ENCODE data around the gene EHBP1. TPM values are rescaled to one million over a fixed set of nuclear protein-coding genes. Genes with fewer than 3 reads are reported as not detected.

EHBP1 gene
- total RNA-seq, 2 experiments from 2014 or later: 21.4 to 22.3 TPM

DNA sequence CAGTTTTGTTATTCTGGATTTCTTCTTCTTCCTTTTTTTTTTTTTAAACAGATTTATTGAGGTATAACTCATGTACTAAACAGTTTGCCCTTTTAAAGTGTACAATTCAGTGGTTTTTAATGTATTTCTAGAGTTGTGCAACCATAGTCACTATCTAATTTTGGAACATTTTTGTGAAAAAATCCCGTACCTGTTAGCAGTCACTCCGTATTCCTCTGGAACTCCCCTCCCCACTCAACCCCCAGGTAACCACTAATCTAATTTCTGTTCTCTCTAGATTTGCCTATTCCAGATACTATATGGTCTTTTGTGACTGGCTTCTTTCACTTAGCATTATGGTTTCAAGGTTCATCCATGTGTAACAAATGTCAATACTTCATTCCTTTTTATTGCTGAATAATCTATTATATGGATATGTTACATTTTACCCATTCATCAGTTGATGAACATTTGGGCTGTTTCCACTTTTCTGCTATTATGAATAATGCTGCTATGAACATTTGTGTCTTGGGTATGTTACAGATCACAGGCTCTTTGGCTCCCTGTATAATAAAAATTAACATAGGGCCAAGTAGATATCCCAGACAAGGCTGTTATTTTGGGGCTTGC, 21.9 kb downstream of the EHBP1 start:
- ChIA-PET POLR2A (no interaction called here), CTCF (no interaction called here)
- H3K4me1 Mint-ChIP-seq (ENCODE audit: low read depth): peaks cover 35% of the 10 kb centered on the region
- H3K9me3 ChIP-seq (ENCODE audit: control insufficient read depth in 1 of 2, insufficient read depth in 1 of 2, low read length in 2 of 2): peaks cover 9 to 11% of the 10 kb centered on the region in 2 experiments
- intact Hi-C loops (cut with DNase I, micrococcal nuclease): no loop called here
- no peaks in the 10 kb centered on the region for H3K27me3 ChIP-seq (ENCODE audit: control insufficient read depth in 1 of 2, insufficient read depth in 2 of 2, low read length in 2 of 2)
- H3K4me3 ChIP-seq (ENCODE audit: low read length): no peak overlapping the region
- H3K27ac ChIP-seq (ENCODE audit: low read depth in 1 of 2, low read length in 2 of 2): no peak overlapping the region
- TF ChIP-seq CTCF (IDR thresholded peaks at IDR 0.05): no peak
- DNase-seq (no peak), ATAC-seq (ENCODE audit: poor library complexity) (no peak)
- no peaks in the 10 kb centered on the region for H3K36me3 ChIP-seq (ENCODE audit: insufficient read depth, low read length)
- peaks cover 17% of the 10 kb centered on the region for H3K9me3 Mint-ChIP-seq
- no peaks in the 10 kb centered on the region for H3K4me1 ChIP-seq (ENCODE audit: insufficient read depth, low read length)
- H3K36me3 Mint-ChIP-seq (ENCODE audit: low read depth): peaks cover 47% of the 10 kb centered on the region
- no peak overlapping the region for H3K27ac Mint-ChIP-seq
- no peak overlapping the region for H3K4me3 Mint-ChIP-seq
- H3K27me3 Mint-ChIP-seq: no peaks in the 10 kb centered on the region

- intact Hi-C loops (cut with DNase I, micrococcal nuclease): no loop called here
- Histone ChIP-seq H3K27me3 (ENCODE audit: control insufficient read depth in 1 of 2, insufficient read depth in 2 of 2, low read length in 2 of 2) (no peaks in the 10 kb centered on the region), H3K4me1 (ENCODE audit: insufficient read depth, low read length) (no peaks in the 10 kb centered on the region), H3K27ac (ENCODE audit: low read depth in 1 of 2, low read length in 2 of 2) (no peak overlapping the region), H3K36me3 (ENCODE audit: insufficient read depth, low read length) (no peaks in the 10 kb centered on the region), H3K9me3 (ENCODE audit: control insufficient read depth in 1 of 2, insufficient read depth in 1 of 2, low read length in 2 of 2) (peaks cover 8 to 9% of the 10 kb centered on the region in 2 experiments), H3K4me3 (ENCODE audit: low read length) (no peak overlapping the region)
- Mint-ChIP-seq H3K4me3 (no peak overlapping the region), H3K27ac (no peak overlapping the region), H3K9me3 (peaks cover 13% of the 10 kb centered on the region), H3K36me3 (ENCODE audit: low read depth) (peaks cover 47% of the 10 kb centered on the region), H3K27me3 (no peaks in the 10 kb centered on the region), H3K4me1 (ENCODE audit: low read depth) (peaks cover 35% of the 10 kb centered on the region)
- POLR2A ChIA-PET: no interaction called here
- no peak for ATAC-seq (ENCODE audit: poor library complexity)
- DNase-seq: no peak
- TF ChIP-seq CTCF (IDR thresholded peaks at IDR 0.05): no peak
- CTCF ChIA-PET: no interaction called here
These were observed 22.5 kb downstream of the EHBP1 start for GRCh38 chr2:62727876-62728566.

- no peak for DNase-seq
- Histone ChIP-seq H3K9me3 (ENCODE audit: control insufficient read depth in 1 of 2, insufficient read depth in 1 of 2, low read length in 2 of 2) (peaks cover 4 to 6% of the 10 kb centered on the region in 2 experiments), H3K27ac (ENCODE audit: low read depth in 1 of 2, low read length in 2 of 2) (no peak overlapping the region), H3K27me3 (ENCODE audit: control insufficient read depth in 1 of 2, insufficient read depth in 2 of 2, low read length in 2 of 2) (no peaks in the 10 kb centered on the region), H3K36me3 (ENCODE audit: insufficient read depth, low read length) (no peaks in the 10 kb centered on the region), H3K4me1 (ENCODE audit: insufficient read depth, low read length) (no peaks in the 10 kb centered on the region), H3K4me3 (ENCODE audit: low read length) (no peak overlapping the region)
- Mint-ChIP-seq H3K4me3 (no peak overlapping the region), H3K9me3 (peaks cover 10% of the 10 kb centered on the region), H3K36me3 (ENCODE audit: low read depth) (peaks cover 35% of the 10 kb centered on the region), H3K27ac (no peak overlapping the region), H3K27me3 (no peaks in the 10 kb centered on the region), H3K4me1 (ENCODE audit: low read depth) (peaks cover 37% of the 10 kb centered on the region)
- intact Hi-C loops (cut with DNase I, micrococcal nuclease): no loop called here
- TF ChIP-seq CTCF (IDR thresholded peaks at IDR 0.05): no peak
- POLR2A ChIA-PET: no interaction called here
- no peak for ATAC-seq (ENCODE audit: poor library complexity)
- CTCF ChIA-PET: no interaction called here
These were observed 25.8 kb downstream of the EHBP1 start for GRCh38 chr2:62731275-62731674.

All from CD4-positive, alpha-beta T cell (primary cell).